ENCODE data around the gene KYAT1. TPM values are rescaled to one million over a fixed set of nuclear protein-coding genes. Genes with fewer than 3 reads are reported as not detected.

Gene KYAT1
- total RNA-seq, 2 experiments from 2014 or later, result 17.0 to 18.6 TPM

DNA sequence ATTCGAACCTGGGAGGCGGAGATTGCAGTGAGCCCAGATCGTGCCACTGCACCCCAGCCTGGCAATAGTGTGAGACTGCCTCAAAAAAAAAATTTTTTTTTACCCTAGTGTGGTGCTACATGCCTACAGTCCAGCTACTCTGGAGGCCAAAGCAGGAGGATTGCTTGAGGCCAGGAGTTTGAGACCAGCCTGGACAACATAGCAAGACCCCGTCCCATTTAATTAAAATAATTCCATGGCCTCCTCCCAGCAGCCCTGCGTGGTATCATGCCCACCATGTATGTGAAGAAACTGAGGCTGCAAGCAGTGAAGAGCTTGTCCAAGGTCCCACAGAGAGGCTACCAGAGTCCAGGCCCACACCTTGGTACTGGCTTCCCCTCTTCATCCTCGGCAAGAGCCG lies 19.6 kb upstream of the KYAT1 start:
- no peak for TF ChIP-seq CTCF (IDR thresholded peaks at IDR 0.05)
- ATAC-seq (no peak), DNase-seq (no peak)
- peak overlapping the region; percentile 34 for H3K27ac Mint-ChIP-seq
- intact Hi-C loops (cut with micrococcal nuclease), result no loop called here
- H3K4me1 Mint-ChIP-seq (ENCODE audit: low read depth), result peaks cover 64% of the 10 kb centered on the region
- CTCF ChIA-PET, result interaction anchor here (1.0 to 1.9 kb wide), 4 partner anchors 26 to 539 kb away, joined by 3 to 7 read pairs (median 4); no protein-coding TSS in a partner anchor
- H3K36me3 Mint-ChIP-seq (ENCODE audit: low read depth), result peaks cover 12% of the 10 kb centered on the region
- no peaks in the 10 kb centered on the region for H3K9me3 Mint-ChIP-seq
- POLR2A ChIA-PET, result interaction anchor here (0.7 to 2.0 kb wide), 10 partner anchors 9 to 809 kb away, joined by 3 to 15 read pairs (median 4); partner anchors contain the start of genes KYAT1, LRRC8A and PHYHD1
- H3K27me3 Mint-ChIP-seq, result no peaks in the 10 kb centered on the region
- H3K4me3 Mint-ChIP-seq, result no peak overlapping the region

- POLR2A ChIA-PET, result no interaction called here
- DNase-seq, result peak; percentile 39
- Mint-ChIP-seq H3K4me1 (ENCODE audit: low read depth) (peaks cover 77% of the 10 kb centered on the region), H3K27me3 (no peaks in the 10 kb centered on the region), H3K4me3 (peak overlapping the region; percentile 28), H3K27ac (peak overlapping the region; percentile 89), H3K9me3 (no peaks in the 10 kb centered on the region), H3K36me3 (ENCODE audit: low read depth) (peaks cover 15% of the 10 kb centered on the region)
- CTCF ChIA-PET, result interaction anchor here (1.2 to 1.9 kb wide), 2 partner anchors 29 to 36 kb away, joined by 4 to 7 read pairs; no protein-coding TSS in a partner anchor
- TF ChIP-seq CTCF (IDR thresholded peaks at IDR 0.05), result no peak
- intact Hi-C loops (cut with micrococcal nuclease), result no loop called here
- ATAC-seq, result peak; percentile 41
Observed at GRCh38 chr9:128899566-128900322, 18.0 kb upstream of the KYAT1 start.

DNA sequence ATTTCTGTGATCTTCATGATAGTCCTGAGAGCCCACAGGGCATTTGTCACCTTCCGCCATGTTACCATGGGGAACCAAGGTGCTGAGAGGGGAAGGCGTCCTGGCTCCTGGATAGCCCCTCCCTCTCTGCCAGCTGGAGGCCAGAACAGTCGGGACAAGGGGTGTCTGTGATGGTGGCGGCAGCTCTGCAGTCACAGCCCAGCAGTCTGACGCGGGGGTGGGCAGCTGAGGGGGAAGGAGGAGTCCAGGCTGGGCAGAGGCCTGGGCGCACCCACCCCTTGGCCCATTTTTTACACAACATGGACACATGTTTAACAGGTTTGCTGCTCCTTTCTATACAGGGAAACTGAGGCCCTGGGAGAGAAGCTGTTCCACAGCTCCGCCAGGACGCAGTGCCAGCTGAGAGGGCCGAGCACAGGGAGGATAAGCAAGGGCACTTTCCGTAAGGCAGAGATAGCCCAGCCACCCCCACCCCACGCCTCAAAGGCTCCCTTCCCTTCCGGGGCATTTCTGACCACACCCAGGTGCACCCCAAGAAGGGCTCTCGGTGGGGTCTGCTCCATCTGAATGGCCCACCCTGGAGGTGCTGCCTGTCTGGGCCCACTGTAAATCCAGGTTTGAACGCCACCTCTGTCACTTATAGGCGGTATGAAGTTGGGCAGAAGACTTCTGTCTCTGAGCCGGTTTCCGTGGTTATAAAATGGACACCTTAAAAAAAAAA lies 17.3 kb upstream of the KYAT1 start:
- ChIA-PET POLR2A (interaction anchor here (0.5 to 1.0 kb wide), 2 partner anchors 17 to 208 kb away, joined by 3 to 4 read pairs; partner anchors contain the start of genes KYAT1 and LRRC8A), CTCF (no interaction called here)
- Mint-ChIP-seq H3K36me3 (ENCODE audit: low read depth) (peaks cover 16% of the 10 kb centered on the region), H3K27me3 (no peaks in the 10 kb centered on the region), H3K27ac (peak overlapping the region; percentile 89), H3K4me1 (ENCODE audit: low read depth) (peaks cover 78% of the 10 kb centered on the region), H3K4me3 (peak overlapping the region; percentile 28), H3K9me3 (no peaks in the 10 kb centered on the region)
- DNase-seq (no peak), ATAC-seq (no peak)
- intact Hi-C loops (cut with micrococcal nuclease), result no loop called here
- no peak for TF ChIP-seq CTCF (IDR thresholded peaks at IDR 0.05)

DNA sequence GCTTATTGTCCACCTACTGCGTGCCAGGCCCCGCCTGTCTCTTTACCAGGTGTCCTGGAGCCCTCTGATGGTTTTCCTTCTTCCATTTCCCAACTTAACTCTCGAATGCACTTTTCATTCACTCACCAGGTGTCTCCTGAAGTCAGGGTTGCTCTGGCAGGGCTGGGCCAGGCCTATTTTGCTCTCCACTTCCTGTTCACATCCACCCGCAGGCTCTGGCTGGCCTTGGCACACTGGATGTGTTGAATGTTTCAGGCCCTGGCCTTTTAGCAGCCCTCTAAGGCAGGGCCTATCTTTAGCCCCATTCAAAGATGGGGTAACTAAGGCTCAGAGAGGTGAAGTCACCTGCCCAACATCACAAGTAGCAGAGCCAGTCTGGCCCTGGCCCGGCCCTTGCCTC lies 16.6 kb upstream of the KYAT1 start:
- Mint-ChIP-seq H3K27ac (peak overlapping the region; percentile 80), H3K27me3 (no peaks in the 10 kb centered on the region), H3K4me1 (ENCODE audit: low read depth) (peaks cover 77% of the 10 kb centered on the region), H3K36me3 (ENCODE audit: low read depth) (peaks cover 18% of the 10 kb centered on the region), H3K9me3 (no peaks in the 10 kb centered on the region), H3K4me3 (no peak overlapping the region)
- POLR2A ChIA-PET, result interaction anchor here (0.5 to 1.0 kb wide), 2 partner anchors 16 to 208 kb away, joined by 3 to 4 read pairs; partner anchors contain the start of genes KYAT1 and LRRC8A
- intact Hi-C loops (cut with micrococcal nuclease), result no loop called here
- no peak for TF ChIP-seq CTCF (IDR thresholded peaks at IDR 0.05)
- CTCF ChIA-PET, result interaction anchor here (1.2 to 1.6 kb wide), 2 partner anchors 29 to 30 kb away, joined by 3 to 5 read pairs; no protein-coding TSS in a partner anchor
- DNase-seq (no peak), ATAC-seq (no peak)
